Activated CD8-positive, alpha-beta memory T cell treated with anti-CD3 and anti-CD28 coated beads for 4 hours (primary cell): ENCODE data around the gene SLC11A2.

ENCODE experiments used
- DNase-seq, 2 donors: peaks; one replicate each; pipeline ENCODE4 v3.0.0-alpha.2; 2020; ENCODE audit warnings: low read depth in 2 of 2

Gene SLC11A2

DNA sequence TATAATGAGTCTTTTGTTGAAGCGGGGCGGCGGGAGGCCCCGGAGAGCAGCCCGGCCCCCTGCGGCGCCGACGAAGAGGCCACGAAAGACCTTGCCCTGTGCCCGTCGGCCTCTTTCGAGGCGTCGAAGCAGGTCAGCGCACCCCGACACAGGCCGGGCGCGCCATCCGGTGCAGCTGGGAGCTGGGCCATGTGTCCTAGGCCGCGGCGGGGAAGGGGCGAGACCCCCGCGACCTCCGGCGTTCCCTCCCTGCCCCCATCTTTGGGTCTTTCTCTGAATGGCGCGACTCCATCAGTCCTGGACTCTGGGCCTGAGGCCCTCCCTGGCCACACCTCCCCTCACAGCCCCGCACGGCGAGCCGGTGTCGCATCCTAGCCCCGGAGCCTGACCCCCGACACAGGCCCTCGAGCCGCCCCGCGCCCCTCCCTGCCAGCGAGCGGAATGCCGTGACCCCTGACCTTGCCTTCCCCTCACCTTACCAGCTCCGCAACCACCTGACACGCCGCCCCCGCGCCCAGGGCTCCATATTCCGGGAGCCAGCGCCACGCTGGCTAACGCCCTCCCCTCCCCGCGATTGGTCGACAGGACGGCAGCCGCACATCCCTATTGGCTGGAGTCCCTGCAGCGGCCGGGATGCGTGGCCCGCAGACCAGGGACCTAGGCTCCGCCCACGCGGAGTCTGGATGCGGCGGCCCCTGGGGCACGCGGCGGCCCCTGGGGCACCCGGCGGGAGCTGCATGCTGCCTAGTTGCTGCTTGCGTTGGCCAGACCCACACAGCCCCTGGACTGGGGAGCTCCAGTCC is at the start of gene SLC11A2:
TSS of gene SLC11A2 (minus strand) at position 549 of the 803 bp plus-strand sequence. CDS start 15,656 bp downstream, outside the sequence.
- DNase-seq: peak; percentile 74 to 88

DNA sequence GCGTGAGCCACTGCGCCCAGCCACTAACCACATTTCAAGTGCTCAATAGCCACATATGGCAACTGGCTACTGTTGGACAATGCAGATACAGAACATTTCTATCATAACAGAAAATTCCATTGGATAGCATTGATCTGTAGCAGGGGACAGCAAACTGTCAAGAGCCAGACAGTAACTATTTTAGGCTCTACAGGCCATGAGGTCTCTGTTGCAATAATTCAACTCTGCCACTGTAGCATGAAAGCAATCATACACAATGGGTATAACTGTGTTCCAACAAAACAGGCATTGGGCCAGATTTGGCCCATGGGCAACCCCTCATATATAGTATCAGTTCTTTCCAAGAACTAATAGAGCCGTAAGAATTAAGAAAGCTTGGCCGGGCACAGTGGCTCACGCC is 49.2 kb upstream of the SLC11A2 start:
- DNase-seq: no peak

GRCh38 chr12:51071663-51072062 is 45.5 kb upstream of the SLC11A2 start:
- DNase-seq: no peak

- DNase-seq: no peak
Observed at GRCh38 chr12:51070004-51070403, 43.8 kb upstream of the SLC11A2 start.

DNA sequence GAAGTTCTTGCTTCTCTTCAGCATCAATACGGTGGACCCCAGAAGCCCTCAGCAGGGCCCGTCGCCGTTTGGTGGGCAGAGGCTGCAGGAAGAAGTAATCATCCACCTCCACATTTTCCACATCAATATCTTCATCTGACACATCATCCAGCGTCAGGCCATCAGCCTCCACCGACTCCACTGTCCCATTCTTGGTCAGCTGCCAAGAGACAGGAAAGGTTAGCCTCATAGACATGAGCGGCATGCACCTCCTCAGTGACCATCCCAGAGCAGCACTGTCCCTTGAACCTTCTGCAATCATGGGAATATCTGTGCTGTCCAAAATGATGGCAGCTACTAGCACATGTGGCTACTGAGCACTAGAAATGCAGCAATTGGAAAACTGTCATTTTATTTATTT is 41.6 kb upstream of the SLC11A2 start:
- DNase-seq: no peak

DNA sequence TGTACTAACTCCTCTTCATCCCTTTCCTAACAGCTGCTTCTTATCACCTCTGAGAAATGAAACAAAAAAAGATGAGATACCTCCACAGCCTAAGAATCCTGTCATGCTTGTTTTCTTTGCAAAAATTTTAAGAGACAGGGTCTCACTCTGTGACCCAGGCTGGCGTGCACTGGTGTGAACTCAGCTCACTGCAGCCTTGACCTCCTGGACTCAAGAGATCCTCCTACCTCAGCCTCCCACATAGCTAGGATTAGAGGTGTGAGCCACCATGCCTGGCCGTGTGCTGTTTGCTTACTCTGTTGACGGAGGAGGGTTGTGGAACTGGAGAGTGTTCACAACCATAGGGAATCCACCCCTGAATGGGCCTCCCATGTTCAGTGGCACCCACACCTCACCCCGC is 41.0 kb upstream of the SLC11A2 start:
- DNase-seq: no peak

GRCh38 chr12:51065530-51065929 is 39.3 kb upstream of the SLC11A2 start:
- DNase-seq: no peak

DNA sequence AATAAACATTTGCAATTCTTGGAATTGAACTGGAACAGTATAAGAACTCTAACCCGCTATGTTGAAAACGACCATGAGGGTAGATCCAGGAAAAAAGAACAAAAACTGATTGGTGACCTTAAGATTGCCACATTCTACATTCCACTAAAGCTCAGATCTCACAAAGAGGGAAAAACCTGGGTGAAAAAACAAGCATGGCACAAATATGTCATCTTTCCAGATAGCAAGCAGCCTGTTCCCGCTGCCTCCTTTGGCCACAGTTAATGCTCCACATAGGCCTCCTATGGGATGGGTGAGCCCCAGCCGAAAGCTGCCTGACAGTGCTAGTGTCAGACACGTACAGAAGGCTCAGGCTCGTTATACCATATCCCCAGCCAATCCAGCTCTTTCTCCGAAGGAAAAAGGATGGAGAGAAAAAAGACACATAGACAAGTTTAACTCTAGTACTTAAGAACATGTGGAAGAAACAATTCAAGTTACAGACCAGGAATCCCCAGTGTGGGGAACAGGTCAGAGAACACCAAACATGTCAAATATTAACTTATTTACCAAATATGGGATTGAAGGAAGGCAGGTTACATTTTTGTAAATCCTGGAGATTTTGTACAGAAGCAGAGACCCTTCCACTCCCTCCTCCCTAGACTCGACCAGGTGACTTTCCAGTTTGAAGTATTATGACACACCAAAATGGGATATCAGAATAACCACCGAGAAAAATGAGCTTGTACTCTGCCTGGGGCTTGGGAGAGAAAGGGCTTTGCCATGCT is 36.6 kb upstream of the SLC11A2 start:
- no peak for DNase-seq

- no peak for DNase-seq
Observed at GRCh38 chr12:51059086-51059485, 32.9 kb upstream of the SLC11A2 start.

DNA sequence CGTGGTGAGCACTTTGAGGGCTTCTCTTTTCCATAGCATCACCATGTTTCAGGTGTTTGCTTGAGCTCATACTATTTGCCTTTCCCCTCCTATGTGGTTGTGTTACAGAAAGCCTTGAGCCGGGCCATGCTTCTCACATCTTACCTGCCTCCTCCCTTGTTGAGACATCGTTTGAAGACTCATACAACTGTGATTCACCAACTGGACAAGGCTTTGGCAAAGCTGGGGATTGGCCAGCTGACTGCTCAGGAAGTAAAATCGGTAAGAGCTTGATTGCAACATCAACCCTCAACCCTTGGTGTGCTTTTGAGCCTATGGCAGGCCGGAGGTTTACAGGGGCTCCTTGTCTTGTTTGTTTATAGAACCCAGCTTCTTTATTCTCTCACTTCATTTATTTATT is 30.1 kb upstream of the SLC11A2 start:
- no peak for DNase-seq

DNA sequence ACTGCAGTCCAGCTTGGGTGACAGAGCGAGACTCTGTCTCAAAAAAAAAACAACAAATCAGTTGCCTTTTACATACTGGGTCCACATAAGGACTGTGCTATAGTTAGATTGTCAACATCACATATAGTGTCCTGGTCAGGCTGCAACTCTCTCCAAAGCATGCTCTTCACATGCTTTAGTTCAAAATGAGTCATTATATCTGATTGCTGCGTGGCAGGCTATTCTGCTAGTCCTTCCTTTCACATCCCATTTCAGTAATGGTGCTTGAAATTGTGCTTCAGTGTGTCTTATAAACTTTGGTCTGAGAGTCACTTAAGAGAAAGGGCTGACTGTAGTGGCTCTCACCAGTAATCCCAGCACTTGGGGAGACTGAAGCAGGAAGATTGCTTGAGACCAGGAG is 28.9 kb upstream of the SLC11A2 start:
- DNase-seq: no peak

DNA sequence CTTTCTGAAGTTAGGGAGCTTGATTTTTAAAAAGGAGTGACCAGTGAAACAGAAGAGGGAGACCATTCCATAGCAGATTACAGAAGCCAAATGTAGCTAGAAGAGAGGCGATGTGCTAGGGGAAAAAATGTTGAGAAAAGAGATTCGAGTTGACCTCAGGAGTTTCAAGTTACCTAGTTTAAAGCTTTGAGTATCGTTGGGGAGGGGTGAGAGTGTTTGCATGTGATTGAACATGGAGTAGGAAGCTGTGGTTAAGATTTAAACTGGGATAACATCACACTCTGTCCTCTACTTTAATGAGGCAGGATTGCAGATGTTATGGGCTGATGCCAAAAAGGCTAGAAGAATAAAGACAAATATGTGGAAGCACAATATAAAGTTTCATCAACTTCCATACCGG is 25.6 kb upstream of the SLC11A2 start:
- no peak for DNase-seq

GRCh38 chr12:51049525-51049924 is 23.3 kb upstream of the SLC11A2 start:
- DNase-seq: no peak

DNA sequence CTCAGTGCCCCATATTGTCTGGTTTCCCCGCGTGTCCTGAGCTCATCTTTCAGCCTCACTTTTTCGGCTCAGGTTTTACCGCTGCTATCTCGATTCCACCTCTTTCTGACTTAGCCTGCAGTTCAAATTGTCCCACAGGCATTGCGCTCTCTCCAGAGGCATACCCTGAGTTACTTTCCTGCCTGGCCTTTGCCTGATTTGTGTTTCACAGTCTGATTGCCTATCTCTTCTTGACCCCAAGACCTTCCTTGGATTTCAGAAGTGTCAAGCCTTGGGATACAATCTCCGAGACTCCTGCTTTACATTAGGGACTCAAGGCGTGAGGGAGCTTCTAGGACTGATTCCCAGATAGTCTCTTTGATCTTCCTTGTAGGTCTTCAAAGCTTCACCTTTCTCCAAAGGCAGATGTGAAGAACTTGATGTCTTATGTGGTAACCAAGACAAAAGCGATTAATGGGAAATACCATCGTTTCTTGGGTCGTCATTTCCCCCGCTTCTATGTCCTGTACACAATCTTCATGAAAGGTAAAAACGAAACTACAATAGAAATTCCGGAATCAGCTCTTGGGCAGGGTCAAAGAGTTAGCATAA is 22.6 kb upstream of the SLC11A2 start:
- no peak for DNase-seq

- peak; percentile 73 to 85 for DNase-seq
Observed at GRCh38 chr12:51047655-51048540, 21.7 kb upstream of the SLC11A2 start, which contains the start of gene LETMD1. LETMD1 (plus strand) TSS chr12:51048327; CDS start chr12:51048357, 30 bp downstream.

GRCh38 chr12:51036279-51036678 is 10.1 kb upstream of the SLC11A2 start:
- DNase-seq: no peak

GRCh38 chr12:51033457-51034089 is 7.4 kb upstream of the SLC11A2 start:
- no peak for DNase-seq

GRCh38 chr12:51033048-51033447 is 6.9 kb upstream of the SLC11A2 start:
- DNase-seq: no peak

DNA sequence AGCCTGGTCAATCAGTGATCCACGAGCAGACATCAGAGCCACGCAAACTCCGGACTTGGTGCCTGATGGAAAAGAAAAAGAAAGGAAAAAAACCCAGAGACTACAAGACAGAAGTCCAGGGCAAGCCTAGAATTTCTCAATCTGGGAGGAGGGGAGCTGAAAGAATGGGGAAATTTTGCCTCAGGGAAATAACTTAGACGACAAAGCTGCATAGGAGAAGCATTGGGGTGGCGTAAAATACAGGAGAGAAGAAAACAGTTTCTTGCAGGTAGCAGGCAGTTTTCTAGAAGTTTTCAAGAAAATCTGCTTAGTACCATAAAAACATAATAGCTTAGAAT is 2.6 kb upstream of the SLC11A2 start:
- DNase-seq: no peak

DNA sequence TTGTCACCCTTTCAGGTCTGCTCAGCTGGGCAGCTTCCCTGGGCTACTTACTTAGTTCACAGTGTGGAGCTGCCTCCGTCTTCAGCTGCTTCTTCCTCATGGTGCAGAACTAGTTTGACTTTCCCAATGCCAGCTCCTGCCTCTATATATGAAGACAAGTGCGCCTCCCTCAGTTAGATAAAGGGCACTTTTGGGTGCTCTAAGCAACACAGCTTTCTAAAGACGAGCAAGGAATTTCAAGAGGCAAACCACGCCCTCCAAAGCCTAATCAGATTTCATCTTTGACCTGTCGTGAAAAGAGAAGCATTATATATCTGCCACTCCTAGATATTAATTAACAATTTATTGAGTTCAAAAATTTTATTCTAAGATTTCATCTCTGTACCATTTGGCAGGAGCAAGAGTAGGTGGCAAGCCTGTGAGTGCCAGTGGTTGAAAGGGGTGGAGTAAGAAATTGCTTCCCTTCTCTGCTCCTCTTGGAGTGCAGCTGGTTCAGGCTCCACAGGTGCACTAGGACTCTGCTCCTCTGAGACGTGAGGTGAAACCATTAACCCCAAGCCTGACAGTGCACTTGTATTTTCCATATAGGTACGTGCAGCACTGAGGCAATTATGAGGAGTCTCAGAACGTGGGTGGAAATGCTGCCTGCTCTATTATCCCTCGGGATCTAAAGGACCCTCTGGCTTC is 2.1 kb upstream of the SLC11A2 start:
- DNase-seq: no peak
